Kidney (tissue), 14 donors: ENCODE data around the gene UMOD. TPM values are rescaled to one million over a fixed set of nuclear protein-coding genes. Genes with fewer than 3 reads are reported as not detected.
A peak's percentile ranks its signal among the peaks of the same experiment; 100 is the strongest.

Source experiments
- DNase-seq, 5 donors: peaks; one replicate each; pipeline ENCODE4 v3.0.0-alpha.2; 2013 to 2020
- FAIRE-seq: peaks from 2 replicates; lab custom pipeline; 2012; peaks lifted over from hg19 to GRCh38; lab: Jason Lieb, UNC
- H3K27ac ChIP-seq, 2 donors: one replicate each; pipeline ENCODE4 v1.7.0; 2013; ENCODE audit warnings: low read depth in 2 of 2, low read length in 2 of 2, inconsistent platforms in 1 of 2
- H3K27me3 ChIP-seq: one replicate; pipeline ENCODE4 v1.7.1; 2013; ENCODE audit warnings: low read length, inconsistent platforms; ENCODE audit not compliant: control insufficient read depth, insufficient read depth
- H3K36me3 ChIP-seq, 3 donors: one replicate each; pipeline versions ENCODE4 v1.7.0 to v1.7.1; 2013; ENCODE audit warnings: low read length in 3 of 3, control low read depth in 1 of 3, inconsistent platforms in 1 of 3; ENCODE audit not compliant: insufficient read depth in 3 of 3, control insufficient read depth in 2 of 3
- H3K4me1 ChIP-seq, 3 donors: one replicate each; pipeline versions ENCODE4 v1.7.0 to v1.7.1; 2013; ENCODE audit warnings: low read length in 3 of 3, inconsistent platforms in 1 of 3, low read depth in 1 of 3; ENCODE audit not compliant: control insufficient read depth in 2 of 3, insufficient read depth in 2 of 3
- H3K4me3 ChIP-seq, 3 donors: one replicate each; pipeline versions ENCODE4 v1.7.0 to v1.8.1; 2013; ENCODE audit warnings: low read length in 3 of 3, control low read depth in 1 of 3, inconsistent platforms in 1 of 3
- H3K9ac ChIP-seq, 3 donors: one replicate each; pipeline versions ENCODE4 v1.7.0 to v1.7.1; 2013; ENCODE audit warnings: low read length in 3 of 3, control low read depth in 1 of 3, inconsistent platforms in 1 of 3
- H3K9me3 ChIP-seq, 3 donors: one replicate each; pipeline versions ENCODE4 v1.7.0 to v1.7.1; 2013; ENCODE audit warnings: low read length in 3 of 3, control low read depth in 1 of 3, inconsistent platforms in 1 of 3; ENCODE audit not compliant: control insufficient read depth in 2 of 3, insufficient read depth in 1 of 3
- intact Hi-C: fragments of 100-400 bp; cut with DNase I; formaldehyde crosslinking; loops from one replicate; pipeline ENCODE4 v1.11.1; 2022
- polyA plus RNA-seq: library from polyadenylated mRNA; stranded (reverse); fragments of 350-450 nt; fragmentation: Illumina TruSeq; extraction: RNeasy Lipid Tissue Mini Kit (QIAGEN cat#74804); gene quantifications from one replicate; pipeline ENCODE4 v1.2.3, GENCODE V29; 2014; ENCODE audit warnings: low read depth, low replicate concordance; ENCODE audit not compliant: insufficient read depth
- total RNA-seq: library from RNA; stranded (reverse); fragmentation: NEBNext Ultra II Directional; extraction: Animal tissue kit (Norgen Biotek cat#: 25700); gene quantifications from one replicate; pipeline ENCODE4 v1.2.1, GENCODE V29; 2021
- TF ChIP-seq, protein P1 (sequence below): IDR thresholded peaks from 3 replicates; pipeline ENCODE4 v1.5.1; 2012; ENCODE audit warnings: mild to moderate bottlenecking, moderate library complexity, borderline replicate concordance; ENCODE audit not compliant: insufficient read depth; ENCODE audit errors: extremely low read depth
- donor health status: control.
- donor health status: control.
- donor health status: control.
- donor health status: control.
- donor health status: control.
- donor health status: DM: yes; HTN: yes; CAD: no.
- donor health status: Normal renal cell carcinoma (clear cell type).

UMOD gene
- total and polyA plus RNA-seq, 2 donors from 2014 or later, result 65.7 to 4,168 TPM

DNA sequence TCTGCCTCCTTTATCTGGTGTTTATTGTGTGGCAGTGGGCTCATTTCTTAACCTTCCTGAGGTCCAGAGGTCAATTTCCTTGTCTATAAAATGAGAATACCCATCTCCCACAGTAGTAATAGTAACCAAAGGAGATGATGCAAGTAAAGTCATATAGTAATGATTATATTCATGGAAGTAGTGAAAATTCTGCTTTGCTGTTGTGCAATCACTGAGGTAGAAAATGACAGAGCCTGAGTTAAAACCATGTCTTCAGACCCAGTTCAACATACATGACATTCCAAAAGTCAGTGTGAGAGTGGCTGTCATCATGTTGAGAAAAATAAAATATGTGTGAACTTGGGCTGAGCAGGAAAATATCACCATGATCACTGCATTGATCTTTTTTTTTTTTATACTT, 864 bp upstream of the UMOD start:
- Histone ChIP-seq H3K9me3 (no peaks in the 10 kb centered on the region), H3K4me1 (peaks cover 0 to 7% (median 2%) of the 10 kb centered on the region in 3 donors), H3K36me3 (no peaks in the 10 kb centered on the region), H3K4me3 (no peak overlapping the region), H3K27ac (peak overlapping the region; percentile 70 to 81), H3K9ac (no peak overlapping the region), H3K27me3 (no peaks in the 10 kb centered on the region)
- intact Hi-C loops, result no loop called here
- TF ChIP-seq, protein P1, sequence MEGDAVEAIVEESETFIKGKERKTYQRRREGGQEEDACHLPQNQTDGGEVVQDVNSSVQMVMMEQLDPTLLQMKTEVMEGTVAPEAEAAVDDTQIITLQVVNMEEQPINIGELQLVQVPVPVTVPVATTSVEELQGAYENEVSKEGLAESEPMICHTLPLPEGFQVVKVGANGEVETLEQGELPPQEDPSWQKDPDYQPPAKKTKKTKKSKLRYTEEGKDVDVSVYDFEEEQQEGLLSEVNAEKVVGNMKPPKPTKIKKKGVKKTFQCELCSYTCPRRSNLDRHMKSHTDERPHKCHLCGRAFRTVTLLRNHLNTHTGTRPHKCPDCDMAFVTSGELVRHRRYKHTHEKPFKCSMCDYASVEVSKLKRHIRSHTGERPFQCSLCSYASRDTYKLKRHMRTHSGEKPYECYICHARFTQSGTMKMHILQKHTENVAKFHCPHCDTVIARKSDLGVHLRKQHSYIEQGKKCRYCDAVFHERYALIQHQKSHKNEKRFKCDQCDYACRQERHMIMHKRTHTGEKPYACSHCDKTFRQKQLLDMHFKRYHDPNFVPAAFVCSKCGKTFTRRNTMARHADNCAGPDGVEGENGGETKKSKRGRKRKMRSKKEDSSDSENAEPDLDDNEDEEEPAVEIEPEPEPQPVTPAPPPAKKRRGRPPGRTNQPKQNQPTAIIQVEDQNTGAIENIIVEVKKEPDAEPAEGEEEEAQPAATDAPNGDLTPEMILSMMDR, result no peak
- no peak for FAIRE-seq
- DNase-seq, result no peak

DNA sequence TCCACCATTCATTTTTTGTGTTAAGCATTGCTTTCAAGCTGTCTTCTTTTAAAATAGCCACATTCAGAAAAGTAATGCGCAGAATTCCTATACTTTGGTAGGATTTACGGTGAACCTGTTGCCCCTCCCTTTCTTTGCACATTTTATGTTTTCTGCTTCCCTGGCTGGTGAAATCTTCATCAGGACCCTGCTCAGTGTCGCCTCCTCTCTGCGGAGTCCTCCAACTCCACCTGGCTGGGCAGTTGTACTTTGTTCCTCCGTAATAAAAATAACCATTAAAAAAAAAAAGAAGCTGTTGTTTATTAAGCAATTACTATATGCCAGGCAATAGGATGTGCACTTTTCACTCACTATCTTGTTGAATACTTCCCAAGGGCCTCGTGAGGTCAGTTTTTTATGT, 2.9 kb downstream of the UMOD start:
- Histone ChIP-seq H3K27ac (peak overlapping the region in 1 of 2 donors; percentile 47), H3K36me3 (peaks cover 0 to 3% (median 0%) of the 10 kb centered on the region in 3 donors), H3K9me3 (no peaks in the 10 kb centered on the region), H3K27me3 (no peaks in the 10 kb centered on the region), H3K4me3 (peak overlapping the region in 1 of 3 donors; percentile 57), H3K9ac (peak overlapping the region in 1 of 3 donors; percentile 62), H3K4me1 (peaks cover 0 to 4% (median 4%) of the 10 kb centered on the region in 3 donors)
- DNase-seq, result no peak
- FAIRE-seq, result no peak
- TF ChIP-seq, protein P1, result no peak
- intact Hi-C loops, result no loop called here

DNA sequence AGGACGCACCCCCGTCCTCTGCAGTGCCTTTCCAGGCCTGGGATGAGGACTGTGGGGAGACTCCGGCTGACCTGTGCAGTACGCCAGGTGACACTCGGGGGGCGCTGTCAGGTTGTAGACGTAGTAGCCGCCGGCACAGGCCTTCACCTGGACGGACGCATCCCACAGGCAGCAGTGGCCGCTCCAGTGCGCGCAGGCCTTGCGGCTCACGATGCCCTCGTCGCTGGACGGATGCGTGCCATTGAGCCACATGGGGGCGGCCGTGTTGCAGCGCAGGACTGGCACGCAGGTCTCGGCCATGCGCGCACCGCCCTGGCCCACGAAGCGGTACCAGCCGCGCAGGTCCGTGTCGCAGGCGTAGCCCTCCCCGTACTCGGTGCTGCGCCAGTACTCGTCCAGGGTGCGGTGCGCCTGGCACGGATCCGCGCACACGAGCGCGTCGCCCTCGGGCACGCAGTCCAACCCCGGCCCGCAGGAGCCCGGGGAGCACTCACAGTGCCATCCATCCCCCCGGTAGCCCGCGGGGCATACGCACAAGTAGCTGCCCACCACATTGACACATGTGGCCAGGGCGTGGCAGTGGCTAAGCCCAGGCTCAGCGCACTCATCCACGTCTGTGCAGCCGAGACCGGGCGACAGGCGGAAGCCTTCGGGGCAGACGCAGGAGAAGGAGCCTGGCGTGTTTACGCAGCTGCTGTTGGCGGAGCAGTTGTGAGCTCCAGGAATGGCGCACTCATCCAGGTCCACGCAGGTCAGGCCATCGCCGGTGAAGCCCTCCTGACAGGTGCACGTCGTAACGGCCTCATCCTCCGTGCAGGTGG, 3.9 kb downstream of the UMOD start:
- H3K9ac ChIP-seq, result peak overlapping the region in 1 of 3 donors; percentile 46
- H3K9me3 ChIP-seq, result no peaks in the 10 kb centered on the region
- peak overlapping the region in 1 of 2 donors; percentile 76 for H3K27ac ChIP-seq
- DNase-seq (peak; percentile 3 to 86 (median 33)), FAIRE-seq (no peak)
- H3K36me3 ChIP-seq, result peaks cover 0 to 3% (median 0%) of the 10 kb centered on the region in 3 donors
- intact Hi-C loops, result no loop called here
- H3K27me3 ChIP-seq, result no peaks in the 10 kb centered on the region
- H3K4me3 ChIP-seq, result peak overlapping the region in 1 of 3 donors; percentile 42
- H3K4me1 ChIP-seq, result peaks cover 0 to 4% (median 4%) of the 10 kb centered on the region in 3 donors
- TF ChIP-seq, protein P1, result peak; percentile 31
